Measurements from ENCODE around the gene WDFY1.

DNA sequence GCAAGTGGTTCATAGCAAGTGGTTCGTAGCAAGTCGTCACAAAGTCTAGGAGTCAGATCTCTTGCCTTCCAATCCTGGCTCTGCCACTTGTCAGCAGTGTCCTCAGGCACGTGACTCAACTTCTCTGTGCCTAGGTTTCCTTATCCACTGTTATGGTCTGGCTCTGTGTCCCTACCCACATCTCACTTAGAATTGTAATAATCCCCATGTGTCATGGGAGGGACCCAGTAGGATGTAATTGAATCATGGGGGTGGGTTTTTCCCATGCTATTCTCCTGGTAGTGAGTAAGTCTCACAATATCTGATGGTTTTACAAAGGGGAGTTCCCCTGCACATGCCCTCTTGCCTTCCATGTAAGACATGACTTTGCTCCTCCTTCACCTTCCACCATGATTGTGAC lies 55.9 kb downstream of the WDFY1 start:
- TF ChIP-seq, protein P1, sequence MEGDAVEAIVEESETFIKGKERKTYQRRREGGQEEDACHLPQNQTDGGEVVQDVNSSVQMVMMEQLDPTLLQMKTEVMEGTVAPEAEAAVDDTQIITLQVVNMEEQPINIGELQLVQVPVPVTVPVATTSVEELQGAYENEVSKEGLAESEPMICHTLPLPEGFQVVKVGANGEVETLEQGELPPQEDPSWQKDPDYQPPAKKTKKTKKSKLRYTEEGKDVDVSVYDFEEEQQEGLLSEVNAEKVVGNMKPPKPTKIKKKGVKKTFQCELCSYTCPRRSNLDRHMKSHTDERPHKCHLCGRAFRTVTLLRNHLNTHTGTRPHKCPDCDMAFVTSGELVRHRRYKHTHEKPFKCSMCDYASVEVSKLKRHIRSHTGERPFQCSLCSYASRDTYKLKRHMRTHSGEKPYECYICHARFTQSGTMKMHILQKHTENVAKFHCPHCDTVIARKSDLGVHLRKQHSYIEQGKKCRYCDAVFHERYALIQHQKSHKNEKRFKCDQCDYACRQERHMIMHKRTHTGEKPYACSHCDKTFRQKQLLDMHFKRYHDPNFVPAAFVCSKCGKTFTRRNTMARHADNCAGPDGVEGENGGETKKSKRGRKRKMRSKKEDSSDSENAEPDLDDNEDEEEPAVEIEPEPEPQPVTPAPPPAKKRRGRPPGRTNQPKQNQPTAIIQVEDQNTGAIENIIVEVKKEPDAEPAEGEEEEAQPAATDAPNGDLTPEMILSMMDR (conservative IDR thresholded peaks at IDR 0.05), result no peak
- no peak for TF ChIP-seq ZFX (IDR thresholded peaks at IDR 0.05)

Data from C4-2B (cell line).